ENCODE measurements around the gene CLIC4. TPM values are rescaled to one million over a fixed set of nuclear protein-coding genes. Genes with fewer than 3 reads are reported as not detected.

Gene CLIC4
- total and polyA plus RNA-seq, 4 donors = 15.0 to 40.7 (median 28.4) TPM

GRCh38 chr1:24765308-24765988 lies 20.2 kb downstream of the CLIC4 start:
- Histone ChIP-seq H3K36me3 (ENCODE audit: control insufficient read depth in 4 of 4, insufficient read depth in 3 of 4, low read depth in 1 of 4, low read length in 3 of 4) (no peaks in the 10 kb centered on the region), H3K9ac (ENCODE audit: low read depth in 1 of 2, low read length in 2 of 2) (no peak overlapping the region), H3K9me3 (ENCODE audit: control insufficient read depth in 4 of 4, low read length in 3 of 4) (no peaks in the 10 kb centered on the region), H3K4me3 (ENCODE audit: low read depth in 1 of 3, low read length in 3 of 3) (no peak overlapping the region), H3K27ac (ENCODE audit: low read depth in 1 of 2, low read length in 2 of 2) (peak overlapping the region in 1 of 2 donors; percentile 17), H3K27me3 (ENCODE audit: control insufficient read depth in 4 of 4, insufficient read depth in 4 of 4, low read length in 3 of 4) (no peaks in the 10 kb centered on the region), H3K4me1 (ENCODE audit: control insufficient read depth in 4 of 4, insufficient read depth in 4 of 4, low read length in 3 of 4) (peaks cover 9 to 62% (median 30%) of the 10 kb centered on the region in 4 donors)
- WGBS = 52% methylated on average over 8 of the region's 8 CpGs
- TF ChIP-seq YY1 (IDR thresholded peaks at IDR 0.05) (peak; percentile 16), JUND (IDR thresholded peaks at IDR 0.05) (peak in 1 of 2 donors; percentile 24), HNF4A (conservative IDR thresholded peaks at IDR 0.05) (peak; percentile 8 to 37), MAX (IDR thresholded peaks at IDR 0.05) (no peak), RXRA (IDR thresholded peaks at IDR 0.05) (peak in 1 of 2 donors; percentile 6), NR2F2 (IDR thresholded peaks at IDR 0.05) (peak; percentile 11)
- TF ChIP-seq, protein P1, sequence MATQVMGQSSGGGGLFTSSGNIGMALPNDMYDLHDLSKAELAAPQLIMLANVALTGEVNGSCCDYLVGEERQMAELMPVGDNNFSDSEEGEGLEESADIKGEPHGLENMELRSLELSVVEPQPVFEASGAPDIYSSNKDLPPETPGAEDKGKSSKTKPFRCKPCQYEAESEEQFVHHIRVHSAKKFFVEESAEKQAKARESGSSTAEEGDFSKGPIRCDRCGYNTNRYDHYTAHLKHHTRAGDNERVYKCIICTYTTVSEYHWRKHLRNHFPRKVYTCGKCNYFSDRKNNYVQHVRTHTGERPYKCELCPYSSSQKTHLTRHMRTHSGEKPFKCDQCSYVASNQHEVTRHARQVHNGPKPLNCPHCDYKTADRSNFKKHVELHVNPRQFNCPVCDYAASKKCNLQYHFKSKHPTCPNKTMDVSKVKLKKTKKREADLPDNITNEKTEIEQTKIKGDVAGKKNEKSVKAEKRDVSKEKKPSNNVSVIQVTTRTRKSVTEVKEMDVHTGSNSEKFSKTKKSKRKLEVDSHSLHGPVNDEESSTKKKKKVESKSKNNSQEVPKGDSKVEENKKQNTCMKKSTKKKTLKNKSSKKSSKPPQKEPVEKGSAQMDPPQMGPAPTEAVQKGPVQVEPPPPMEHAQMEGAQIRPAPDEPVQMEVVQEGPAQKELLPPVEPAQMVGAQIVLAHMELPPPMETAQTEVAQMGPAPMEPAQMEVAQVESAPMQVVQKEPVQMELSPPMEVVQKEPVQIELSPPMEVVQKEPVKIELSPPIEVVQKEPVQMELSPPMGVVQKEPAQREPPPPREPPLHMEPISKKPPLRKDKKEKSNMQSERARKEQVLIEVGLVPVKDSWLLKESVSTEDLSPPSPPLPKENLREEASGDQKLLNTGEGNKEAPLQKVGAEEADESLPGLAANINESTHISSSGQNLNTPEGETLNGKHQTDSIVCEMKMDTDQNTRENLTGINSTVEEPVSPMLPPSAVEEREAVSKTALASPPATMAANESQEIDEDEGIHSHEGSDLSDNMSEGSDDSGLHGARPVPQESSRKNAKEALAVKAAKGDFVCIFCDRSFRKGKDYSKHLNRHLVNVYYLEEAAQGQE (IDR thresholded peaks at IDR 0.05) = no peak
- no peak for DNase-seq (ENCODE audit: low spot score)

DNA sequence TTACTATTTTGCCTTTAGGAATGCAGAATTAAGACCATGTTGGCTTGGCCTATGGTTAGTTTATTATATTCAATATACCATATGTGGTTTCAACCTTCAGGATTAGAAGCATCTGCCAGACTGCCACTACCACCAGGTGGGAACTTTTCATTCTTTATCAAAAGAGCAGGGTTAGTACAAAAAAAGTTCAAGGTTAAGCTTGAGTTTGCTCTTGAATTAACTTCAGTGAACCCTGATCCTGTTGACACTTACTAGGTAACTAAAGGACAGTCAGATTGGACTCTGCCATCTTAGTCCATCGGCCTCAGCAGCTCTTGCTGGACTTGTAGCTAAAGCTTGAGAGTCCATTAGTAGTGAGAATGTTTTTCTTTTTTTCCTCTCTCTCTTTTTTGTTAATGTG lies 22.1 kb downstream of the CLIC4 start:
- WGBS = 36% methylated on average over 1 of the region's 1 CpG
- Histone ChIP-seq H3K36me3 (ENCODE audit: control insufficient read depth in 4 of 4, insufficient read depth in 3 of 4, low read depth in 1 of 4, low read length in 3 of 4) (no peaks in the 10 kb centered on the region), H3K9ac (ENCODE audit: low read depth in 1 of 2, low read length in 2 of 2) (no peak overlapping the region), H3K9me3 (ENCODE audit: control insufficient read depth in 4 of 4, low read length in 3 of 4) (no peaks in the 10 kb centered on the region), H3K27me3 (ENCODE audit: control insufficient read depth in 4 of 4, insufficient read depth in 4 of 4, low read length in 3 of 4) (no peaks in the 10 kb centered on the region), H3K4me3 (ENCODE audit: low read depth in 1 of 3, low read length in 3 of 3) (no peak overlapping the region), H3K4me1 (ENCODE audit: control insufficient read depth in 4 of 4, insufficient read depth in 4 of 4, low read length in 3 of 4) (peaks cover 9 to 60% (median 33%) of the 10 kb centered on the region in 4 donors), H3K27ac (ENCODE audit: low read depth in 1 of 2, low read length in 2 of 2) (peak overlapping the region; percentile 39 to 65)
- no peak for DNase-seq (ENCODE audit: low spot score)
- TF ChIP-seq MAX (IDR thresholded peaks at IDR 0.05) = peak; percentile 61
- TF ChIP-seq HNF4G (IDR thresholded peaks at IDR 0.05) = peak; percentile 99
- TF ChIP-seq JUND (IDR thresholded peaks at IDR 0.05) = peak; percentile 69 to 88
- TF ChIP-seq SP1 (IDR thresholded peaks at IDR 0.05) = peak; percentile 83
- TF ChIP-seq, protein P2, sequence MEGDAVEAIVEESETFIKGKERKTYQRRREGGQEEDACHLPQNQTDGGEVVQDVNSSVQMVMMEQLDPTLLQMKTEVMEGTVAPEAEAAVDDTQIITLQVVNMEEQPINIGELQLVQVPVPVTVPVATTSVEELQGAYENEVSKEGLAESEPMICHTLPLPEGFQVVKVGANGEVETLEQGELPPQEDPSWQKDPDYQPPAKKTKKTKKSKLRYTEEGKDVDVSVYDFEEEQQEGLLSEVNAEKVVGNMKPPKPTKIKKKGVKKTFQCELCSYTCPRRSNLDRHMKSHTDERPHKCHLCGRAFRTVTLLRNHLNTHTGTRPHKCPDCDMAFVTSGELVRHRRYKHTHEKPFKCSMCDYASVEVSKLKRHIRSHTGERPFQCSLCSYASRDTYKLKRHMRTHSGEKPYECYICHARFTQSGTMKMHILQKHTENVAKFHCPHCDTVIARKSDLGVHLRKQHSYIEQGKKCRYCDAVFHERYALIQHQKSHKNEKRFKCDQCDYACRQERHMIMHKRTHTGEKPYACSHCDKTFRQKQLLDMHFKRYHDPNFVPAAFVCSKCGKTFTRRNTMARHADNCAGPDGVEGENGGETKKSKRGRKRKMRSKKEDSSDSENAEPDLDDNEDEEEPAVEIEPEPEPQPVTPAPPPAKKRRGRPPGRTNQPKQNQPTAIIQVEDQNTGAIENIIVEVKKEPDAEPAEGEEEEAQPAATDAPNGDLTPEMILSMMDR (IDR thresholded peaks at IDR 0.05; ENCODE audit: low read depth, low read length, missing input control) = no peak
- TF ChIP-seq FOXA2 (IDR thresholded peaks at IDR 0.05) = peak; percentile 86
- no peak for TF ChIP-seq TAF1 (conservative IDR thresholded peaks at IDR 0.05)
- TF ChIP-seq EGR1 (IDR thresholded peaks at IDR 0.05; ENCODE audit: low read depth in 2 of 2) = no peak
- TF ChIP-seq ATF3 (IDR thresholded peaks at IDR 0.05) = no peak
- peak; percentile 85 for TF ChIP-seq FOXA1 (IDR thresholded peaks at IDR 0.05)
- TF ChIP-seq RAD21 (IDR thresholded peaks at IDR 0.05) = peak; percentile 32 to 61
- TF ChIP-seq HNF4A (conservative IDR thresholded peaks at IDR 0.05) = peak; percentile 100
- TF ChIP-seq, protein P1 (IDR thresholded peaks at IDR 0.05) = peak; percentile 56
- peak; percentile 80 for TF ChIP-seq YY1 (IDR thresholded peaks at IDR 0.05)
- peak; percentile 53 for TF ChIP-seq ZBTB33 (IDR thresholded peaks at IDR 0.05)
- TF ChIP-seq RXRA (IDR thresholded peaks at IDR 0.05) = peak; percentile 99
- TF ChIP-seq GABPA (IDR thresholded peaks at IDR 0.05 in 1 of 2, conservative IDR thresholded peaks at IDR 0.05 in 1 of 2) = no peak
- peak; percentile 97 for TF ChIP-seq NR2F2 (IDR thresholded peaks at IDR 0.05)
